ENCODE measurements around the gene C1QTNF12. TPM values are rescaled to one million over a fixed set of nuclear protein-coding genes. Genes with fewer than 3 reads are reported as not detected.

Gene C1QTNF12
- polyA plus RNA-seq, 1 donor: 3.6 TPM

- no peak for DNase-seq
Observed at GRCh38 chr1:1227386-1227785, 19.1 kb downstream of the C1QTNF12 start.

GRCh38 chr1:1226566-1227362 lies 19.8 kb downstream of the C1QTNF12 start:
- DNase-seq: no peak

- no peak for DNase-seq
Observed at GRCh38 chr1:1225913-1226312, 20.6 kb downstream of the C1QTNF12 start.

DNA sequence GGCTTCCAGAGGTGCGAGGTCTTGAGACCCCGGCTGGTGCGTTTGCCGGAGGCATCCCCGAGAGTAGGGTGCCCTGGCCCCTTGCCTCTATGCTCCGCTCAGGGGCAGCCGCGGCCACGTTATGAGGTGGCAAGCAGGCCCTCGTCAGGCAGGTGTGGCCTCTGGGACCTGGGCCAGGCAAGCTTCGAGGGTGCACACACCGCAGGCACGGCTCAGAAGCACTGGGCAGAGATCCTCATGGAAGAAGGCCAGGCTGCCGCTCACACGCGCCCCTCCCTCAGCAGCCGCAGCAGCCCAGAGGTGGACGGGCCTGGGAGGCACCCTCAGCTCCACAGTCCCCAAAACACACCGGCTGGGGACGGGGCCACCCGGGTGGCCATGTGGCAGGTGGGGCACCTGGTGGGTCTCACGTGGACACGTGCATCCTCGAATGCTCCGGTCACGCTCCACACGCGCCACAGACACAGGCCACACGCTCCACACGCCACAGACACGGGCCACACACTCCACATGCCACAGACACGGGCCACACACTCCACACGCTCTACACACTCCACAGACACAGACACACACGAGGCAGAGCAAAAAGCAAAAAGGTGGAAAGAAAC lies 21.2 kb downstream of the C1QTNF12 start:
- DNase-seq: no peak

- DNase-seq: no peak
Observed at GRCh38 chr1:1223891-1224290, 22.6 kb downstream of the C1QTNF12 start.

GRCh38 chr1:1223321-1223720 lies 23.2 kb downstream of the C1QTNF12 start:
- DNase-seq: no peak

DNA sequence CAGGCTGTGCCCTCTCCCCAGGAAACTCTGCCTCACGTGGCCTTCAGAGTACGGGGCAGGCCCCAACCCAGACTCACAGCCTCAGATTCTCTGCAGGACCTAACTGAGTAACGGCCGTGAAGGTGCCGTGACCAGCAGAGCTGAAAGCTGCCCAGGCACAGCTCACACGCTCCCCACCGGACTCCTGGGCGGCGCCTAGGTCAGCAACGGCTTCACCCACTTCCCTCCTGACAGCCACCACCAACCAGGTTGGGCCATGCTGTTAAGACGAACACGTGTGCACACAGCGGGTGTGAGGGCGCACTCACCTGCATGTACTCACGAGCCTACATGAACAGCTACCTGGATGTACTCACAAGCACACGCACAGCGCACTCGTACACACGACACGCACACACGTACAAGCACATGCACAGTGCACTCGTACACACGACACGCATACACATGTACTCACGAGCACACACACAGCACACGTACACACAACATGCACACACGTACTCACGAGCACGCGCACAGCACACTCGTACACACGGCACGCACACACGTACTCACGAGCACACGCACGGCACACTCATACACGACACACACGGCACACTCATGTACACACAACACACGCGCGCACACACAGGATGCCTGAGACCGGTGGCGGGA lies 23.8 kb downstream of the C1QTNF12 start:
- DNase-seq: no peak

- DNase-seq: no peak
Observed at GRCh38 chr1:1221887-1222574, 24.5 kb downstream of the C1QTNF12 start.

DNA sequence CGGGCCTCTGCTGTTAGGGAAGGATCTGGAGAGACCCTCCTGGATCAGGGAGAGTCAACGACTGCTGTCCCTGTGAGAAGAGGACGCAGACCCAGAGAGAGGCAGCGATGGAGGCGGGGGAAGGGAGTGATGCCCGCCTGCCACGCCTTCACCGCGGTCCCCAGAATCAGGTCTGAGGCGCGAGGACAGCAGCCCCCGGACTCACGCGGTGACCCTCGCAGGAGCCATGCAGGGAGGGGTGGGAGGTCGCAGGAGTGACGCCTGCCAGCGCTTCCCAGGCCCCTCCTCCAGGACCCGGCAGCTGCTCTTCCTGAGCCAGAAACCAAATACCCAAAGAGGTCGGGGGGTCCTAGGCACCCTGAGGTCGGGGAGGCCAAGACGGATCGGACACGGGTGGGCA lies 26.3 kb downstream of the C1QTNF12 start:
- DNase-seq: no peak

- no peak for DNase-seq
Observed at GRCh38 chr1:1219341-1219740, 27.2 kb downstream of the C1QTNF12 start.

DNA sequence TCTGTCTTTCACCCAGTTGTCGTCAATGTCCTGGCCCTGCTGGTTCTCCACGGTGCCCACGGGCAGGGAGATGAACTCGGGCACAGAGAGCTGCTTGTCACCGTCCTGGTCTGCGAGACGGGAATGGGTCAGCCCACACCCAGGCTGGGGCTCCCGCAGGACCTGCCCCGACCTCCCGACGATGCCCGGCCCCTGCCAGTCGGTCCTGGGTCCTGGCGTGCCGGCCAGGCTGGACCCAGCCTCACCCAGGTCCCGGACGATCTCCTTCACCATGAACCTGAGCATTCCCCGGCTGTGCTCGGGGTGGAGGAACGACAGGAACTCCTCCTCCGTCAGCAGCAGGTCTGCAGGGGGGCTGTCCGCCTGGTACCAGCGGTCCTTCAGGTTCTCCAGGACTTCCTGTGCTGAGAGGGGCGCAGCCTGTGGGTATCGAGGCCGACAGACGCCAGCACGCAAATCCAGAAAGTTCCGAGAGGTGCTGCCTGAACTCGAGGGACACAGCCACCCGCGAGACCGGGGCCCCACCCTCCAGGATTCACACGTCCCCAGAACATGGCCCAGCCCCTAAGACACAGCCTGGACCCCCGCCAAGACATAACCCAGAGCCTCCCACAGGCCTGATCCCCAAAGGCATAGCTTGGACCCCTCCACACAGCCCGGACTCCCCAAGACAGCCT lies 27.9 kb downstream of the C1QTNF12 start:
- DNase-seq: no peak

GRCh38 chr1:1217621-1218523 lies 28.6 kb downstream of the C1QTNF12 start:
- no peak for DNase-seq

DNA sequence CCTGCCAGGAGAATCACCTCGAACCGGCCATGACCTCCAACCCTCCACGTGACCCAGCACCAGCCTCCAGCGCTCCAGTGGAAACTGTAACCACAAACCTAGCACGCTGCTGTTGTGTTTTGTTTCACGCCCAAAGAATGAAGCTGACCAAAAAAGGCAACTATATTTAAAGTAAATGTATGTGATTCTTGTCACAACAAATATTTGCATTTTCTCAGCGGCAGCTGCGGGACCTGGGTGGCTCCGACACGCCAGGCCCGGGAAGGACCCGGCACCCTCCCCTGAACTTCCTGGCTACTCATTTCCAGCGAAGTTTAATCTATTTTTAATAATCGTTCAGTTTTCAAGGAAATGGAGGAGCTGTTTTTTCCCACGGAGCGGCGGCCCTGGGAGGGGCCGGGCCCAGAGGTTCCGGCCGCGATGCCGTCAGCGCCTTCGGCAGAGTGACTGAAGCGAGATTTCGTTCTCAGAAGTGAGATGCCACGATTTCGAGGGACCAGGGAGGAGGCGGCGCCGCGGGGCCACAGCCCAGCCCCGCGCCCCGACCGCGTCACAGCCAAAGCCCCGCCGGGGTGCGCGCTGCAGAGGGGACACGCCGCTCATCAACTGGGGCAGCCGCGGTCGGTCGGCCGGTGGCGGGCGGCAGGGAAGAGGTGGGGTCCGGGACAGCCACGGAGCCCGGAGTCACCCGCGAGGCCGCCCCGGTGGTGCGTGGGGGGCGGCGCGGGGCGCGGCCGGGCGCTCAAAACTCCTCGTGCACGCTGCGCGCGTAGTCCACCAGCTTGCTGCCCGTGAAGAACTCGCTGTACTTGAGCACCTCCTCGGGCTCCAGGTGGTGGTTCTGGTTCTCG lies 29.5 kb downstream of the C1QTNF12 start:
- DNase-seq: no peak

DNA sequence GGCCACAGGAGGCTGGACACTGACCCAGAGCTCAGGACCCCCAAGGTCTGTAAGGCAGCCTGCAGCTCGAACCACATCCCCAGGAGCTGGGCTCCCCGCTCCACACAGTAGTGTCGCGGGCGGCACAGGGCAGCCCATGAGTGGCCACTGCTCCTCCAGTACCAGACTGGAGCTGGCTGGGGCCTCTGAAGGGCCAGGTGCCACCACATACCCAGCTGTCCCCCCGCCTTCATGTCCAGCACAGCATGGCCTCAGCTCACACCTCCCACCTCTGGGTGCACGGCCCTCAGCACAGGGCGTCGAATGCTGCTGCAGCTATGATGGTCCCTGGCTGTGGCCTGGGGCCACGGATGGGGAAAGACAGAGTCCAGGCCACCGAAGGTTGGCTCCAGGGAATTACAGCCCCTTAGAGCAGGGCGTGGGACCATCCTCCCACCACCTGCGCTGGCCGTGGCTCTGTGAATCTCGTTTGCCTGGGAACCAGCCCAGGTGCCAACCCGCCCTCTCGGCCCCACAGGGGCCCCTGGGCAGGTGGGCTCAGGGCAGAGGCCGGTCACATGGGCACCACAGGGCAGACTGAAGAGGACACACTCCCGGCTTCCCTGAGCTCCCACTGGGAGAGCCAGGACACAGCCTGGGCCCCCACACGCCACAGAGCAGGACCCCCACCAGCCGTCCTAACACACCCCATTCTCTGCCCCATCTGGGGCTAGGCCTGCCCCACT lies 30.5 kb downstream of the C1QTNF12 start:
- no peak for DNase-seq

DNA sequence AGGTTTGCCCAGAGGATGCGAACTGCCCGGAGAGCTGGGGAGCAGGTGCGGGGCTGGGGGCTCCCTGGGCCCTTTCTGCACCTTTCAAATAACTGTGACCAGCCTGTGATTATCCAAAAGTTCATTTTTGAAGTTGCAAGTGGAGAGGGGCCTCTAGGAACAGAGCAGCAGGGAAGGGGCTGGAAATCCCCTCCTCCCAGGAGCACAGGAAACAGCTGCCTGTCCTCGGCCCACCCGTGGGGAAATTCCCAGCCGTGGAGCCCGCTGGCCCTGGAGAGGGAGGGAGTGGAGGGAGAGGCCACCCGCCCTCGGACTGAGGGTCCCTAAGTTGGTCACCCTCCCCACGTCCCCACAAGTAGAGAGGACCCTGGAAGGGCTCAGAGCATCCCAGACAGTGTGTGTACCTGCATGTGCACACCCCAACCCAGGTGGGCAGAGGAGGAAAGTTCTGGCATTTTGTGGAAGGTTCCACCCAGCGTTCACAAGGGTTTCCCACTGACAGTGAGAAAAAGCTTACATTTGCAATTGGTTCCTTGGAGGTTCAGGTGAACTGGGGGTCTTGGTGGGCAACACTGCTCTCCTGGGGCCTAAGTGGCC lies 31.3 kb downstream of the C1QTNF12 start:
- DNase-seq: no peak

DNA sequence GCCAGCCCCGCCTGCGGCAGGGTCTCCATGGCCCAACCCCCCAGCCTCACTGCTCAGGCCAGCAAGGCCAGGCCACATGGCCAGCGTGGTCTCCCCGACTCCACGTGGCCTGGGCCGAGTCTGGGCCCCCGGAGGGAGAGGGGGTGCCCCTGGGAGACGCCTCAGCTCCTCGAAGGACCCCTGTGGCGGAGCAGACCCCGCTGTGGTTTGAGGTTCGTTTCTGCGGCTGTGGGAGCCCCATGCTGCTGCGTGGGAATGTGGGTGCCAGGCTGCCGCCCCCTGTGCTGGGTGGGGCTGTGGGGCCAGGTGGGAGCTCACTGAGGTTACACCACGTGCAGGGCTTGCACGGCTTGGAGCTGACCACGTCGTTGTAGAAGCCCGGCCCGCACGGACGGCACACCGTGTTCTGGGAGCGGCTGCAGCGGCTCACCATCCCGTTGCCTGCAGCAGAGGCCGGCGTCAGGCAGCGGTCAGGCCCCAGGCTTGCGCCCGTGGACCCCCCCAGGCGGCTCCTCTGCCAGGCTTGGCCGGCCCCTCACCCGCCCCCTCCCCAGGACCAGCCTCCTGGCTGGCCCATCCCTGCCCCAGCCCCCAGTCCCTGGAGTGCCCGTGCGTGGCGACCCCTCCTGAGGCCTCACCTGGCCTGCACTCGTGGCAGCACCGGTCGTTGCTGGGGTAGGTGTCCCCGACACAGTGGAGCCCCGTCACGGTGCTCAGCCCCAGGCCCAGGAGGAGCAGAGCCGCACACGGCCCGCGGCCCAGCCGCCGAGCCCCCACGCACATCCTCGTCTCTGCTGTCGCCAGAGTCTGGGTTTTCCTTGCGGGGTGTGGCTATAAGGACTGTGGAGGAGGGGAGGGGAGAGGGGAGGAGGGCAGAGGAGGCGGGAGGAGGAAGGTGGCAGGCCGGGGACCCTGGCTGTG lies 32.9 kb downstream of the C1QTNF12 start, which contains the start of gene TNFRSF4:
Gene TNFRSF4 (minus strand): TSS at position 809 of the 921 bp plus-strand sequence. CDS start 26 bp downstream, at position 783.
- DNase-seq: no peak

DNA sequence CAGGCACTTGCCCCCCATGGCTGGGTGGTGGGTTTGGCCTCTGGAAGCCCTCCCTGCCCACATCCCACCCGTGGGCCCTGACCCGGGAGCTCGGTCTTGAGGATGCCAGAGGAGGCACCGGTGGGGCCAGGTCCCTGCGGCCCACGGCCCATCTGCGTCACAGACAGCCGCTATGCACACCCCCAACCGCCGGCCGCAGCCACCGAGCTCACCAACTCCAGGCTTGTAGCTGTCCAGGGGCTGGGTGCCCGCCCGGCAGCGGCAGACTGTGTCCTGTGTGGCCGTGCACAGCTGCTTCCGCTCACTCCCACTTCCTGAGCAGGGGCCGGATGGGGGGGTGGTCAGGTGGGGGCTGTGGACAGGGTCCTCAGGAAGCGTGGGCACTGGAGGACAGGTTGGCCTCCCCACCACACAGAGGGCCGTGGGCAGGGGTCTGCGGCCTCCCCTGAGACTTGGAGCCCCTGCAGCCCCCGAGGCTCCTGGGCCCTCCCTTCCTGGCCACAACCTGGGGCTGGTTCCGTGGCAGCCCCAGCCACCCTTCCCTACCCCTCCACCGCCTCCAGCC lies 33.7 kb downstream of the C1QTNF12 start:
- no peak for DNase-seq

Measured in hindlimb muscle (tissue), 1 donor.